HG03039 (cell line): ENCODE results near the gene ANO4.

ENCODE experiments used
- ATAC-seq: cut with Tn5 transposase; IDR thresholded peaks from one replicate; pipeline ENCODE4 v1.9.1; 2021; ENCODE audit warnings: mild to moderate bottlenecking, moderate library complexity; ENCODE audit not compliant: unreplicated experiment

The ANO4 gene

GRCh38 chr12:100940503-100940902 is 145.9 kb downstream of the ANO4 start:
- ATAC-seq = no peak

- no peak for ATAC-seq
These were observed 148.6 kb downstream of the ANO4 start for GRCh38 chr12:100942984-100943749.

GRCh38 chr12:100951756-100952155 is 157.2 kb downstream of the ANO4 start:
- no peak for ATAC-seq

- no peak for ATAC-seq
These were observed 158.6 kb downstream of the ANO4 start for GRCh38 chr12:100953217-100953616.

DNA sequence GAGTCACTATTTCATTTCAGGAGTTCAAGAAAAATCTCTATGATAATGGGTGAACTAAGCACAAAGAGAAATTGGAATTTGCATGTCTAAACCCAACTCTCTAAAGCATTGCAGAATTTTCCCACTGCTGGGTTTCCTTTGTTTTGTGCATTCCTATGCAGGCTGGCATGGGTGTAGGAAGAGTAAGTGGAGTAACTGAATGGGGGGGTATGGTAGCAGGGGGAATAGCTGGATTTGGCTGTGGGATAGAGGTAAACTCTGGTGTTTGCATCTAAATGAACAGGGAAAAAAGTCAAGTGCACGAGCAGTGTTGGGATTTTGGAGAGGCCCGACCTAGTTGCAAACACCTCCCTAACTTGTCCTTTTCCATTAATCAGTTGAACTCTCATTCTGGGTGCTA is 159.1 kb downstream of the ANO4 start:
- ATAC-seq = no peak

GRCh38 chr12:100954118-100954517 is 159.5 kb downstream of the ANO4 start:
- ATAC-seq = no peak

DNA sequence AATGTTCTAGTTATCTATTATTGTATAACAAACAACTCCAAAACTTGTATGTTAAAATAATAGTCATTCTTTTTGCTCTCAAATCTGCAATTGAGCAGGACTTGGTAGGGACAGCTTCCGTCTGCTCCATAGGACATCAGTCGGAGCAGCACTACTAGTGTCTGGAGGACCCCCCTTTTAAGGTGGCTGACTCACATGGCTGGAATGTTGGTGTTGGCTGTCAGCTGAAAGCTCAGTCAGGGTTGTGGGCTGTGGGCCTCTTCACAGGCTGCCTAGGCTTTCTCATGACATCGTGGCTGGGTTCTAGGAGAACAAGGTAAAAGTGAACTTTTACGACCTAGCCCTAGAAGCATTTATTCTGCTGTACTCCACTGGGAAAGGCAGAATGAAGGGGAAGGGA is 160.6 kb downstream of the ANO4 start:
- no peak for ATAC-seq

GRCh38 chr12:100956311-100956852 is 161.8 kb downstream of the ANO4 start:
- ATAC-seq = no peak

DNA sequence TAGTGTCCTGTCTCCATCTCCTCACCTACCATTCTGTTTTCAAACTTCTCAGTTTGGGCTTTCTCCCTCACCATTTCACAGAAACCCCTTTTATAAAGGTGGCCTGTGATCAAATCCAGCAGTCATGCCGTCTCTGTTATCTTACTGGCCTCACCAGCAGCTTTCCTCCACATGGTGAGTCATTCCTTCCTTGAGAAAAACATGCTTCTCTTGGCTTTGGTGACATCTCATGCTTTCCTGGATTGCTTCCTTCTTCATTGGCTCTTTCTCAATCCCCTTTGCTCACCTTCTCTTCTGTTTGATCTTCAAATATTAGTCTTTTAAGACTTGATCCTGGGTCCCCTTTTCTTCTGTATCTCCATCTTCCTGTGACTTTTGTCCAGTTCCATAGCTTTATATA is 164.9 kb downstream of the ANO4 start:
- no peak for ATAC-seq

- no peak for ATAC-seq
These were observed 167.6 kb downstream of the ANO4 start for GRCh38 chr12:100962086-100962712.

DNA sequence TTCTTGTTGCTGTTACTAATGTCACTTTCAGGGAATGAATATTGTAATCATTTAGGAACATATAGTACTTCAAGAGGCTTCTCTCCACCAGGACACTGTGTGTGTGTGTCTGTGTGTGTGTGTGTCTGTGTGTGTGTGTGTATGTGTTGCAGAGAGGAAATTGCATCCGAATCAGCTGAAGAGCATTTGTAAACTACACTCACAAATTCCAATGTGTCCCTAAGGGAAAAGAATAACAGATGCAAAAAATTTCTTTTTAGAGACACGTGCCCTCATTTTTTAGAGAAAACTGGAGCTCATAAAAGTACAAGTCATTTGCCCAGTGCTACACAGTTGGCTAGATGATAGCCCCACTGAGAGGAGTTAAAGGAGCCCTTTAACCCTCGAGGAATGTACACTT is 168.8 kb downstream of the ANO4 start:
- ATAC-seq = no peak

GRCh38 chr12:100964028-100964427 is 169.5 kb downstream of the ANO4 start:
- no peak for ATAC-seq

- ATAC-seq = no peak
These were observed 172.6 kb downstream of the ANO4 start for GRCh38 chr12:100967189-100967588.

DNA sequence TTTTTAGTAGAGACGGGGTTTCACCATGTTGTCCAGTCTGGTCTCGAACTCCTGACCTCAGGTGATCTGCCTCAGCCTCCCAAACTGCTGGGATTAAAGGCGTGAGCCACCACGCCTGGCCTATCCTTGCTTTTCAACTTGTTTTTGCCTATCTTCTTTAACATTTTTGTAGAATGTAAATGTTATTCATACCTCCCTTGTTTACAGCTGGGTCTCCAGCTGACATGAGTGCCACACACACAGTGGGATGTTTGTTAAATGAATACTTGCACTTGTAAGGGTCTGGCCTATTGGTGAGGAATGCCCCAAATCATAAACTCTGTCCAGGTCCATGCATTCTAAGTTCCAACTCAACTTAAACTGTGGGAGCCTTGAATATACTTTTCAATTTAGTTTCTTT is 176.3 kb downstream of the ANO4 start:
- ATAC-seq = no peak

DNA sequence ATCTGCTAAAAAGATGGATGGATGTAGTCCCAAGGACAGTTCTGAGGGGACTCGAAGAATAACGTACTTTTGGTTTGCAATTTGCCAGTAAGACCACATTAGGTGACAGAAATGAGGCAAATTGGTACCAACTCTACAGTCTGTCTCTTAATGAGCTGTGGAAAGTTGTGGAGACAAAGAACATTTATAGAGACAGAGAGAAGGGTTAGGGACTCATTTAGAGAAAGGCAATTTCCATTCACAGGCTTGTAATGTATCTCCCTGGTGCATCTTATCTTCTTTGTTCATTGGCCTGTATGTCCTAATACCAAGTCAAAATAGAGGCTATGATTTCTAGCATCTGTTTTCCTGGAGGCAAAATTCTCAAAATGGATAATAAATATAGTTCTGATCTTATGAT is 177.5 kb downstream of the ANO4 start:
- ATAC-seq = no peak

DNA sequence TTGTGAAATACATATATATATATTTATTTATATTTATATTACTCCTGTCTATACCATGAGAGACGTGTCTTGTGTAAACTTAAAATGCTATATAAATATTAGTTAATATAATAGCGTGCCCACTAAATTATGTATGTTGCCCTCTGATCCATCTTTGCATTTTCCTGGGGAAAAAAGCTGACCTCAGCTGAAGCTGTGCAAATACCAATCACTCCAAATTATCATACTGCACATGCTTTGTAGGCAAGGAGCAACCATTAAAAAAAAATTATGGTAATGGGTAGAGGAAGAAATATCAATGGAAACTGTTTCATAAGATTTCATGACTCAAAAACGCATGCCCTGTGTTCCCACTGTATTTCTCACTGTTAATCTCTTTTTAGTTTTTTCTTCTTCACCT is 179.8 kb downstream of the ANO4 start:
- no peak for ATAC-seq

DNA sequence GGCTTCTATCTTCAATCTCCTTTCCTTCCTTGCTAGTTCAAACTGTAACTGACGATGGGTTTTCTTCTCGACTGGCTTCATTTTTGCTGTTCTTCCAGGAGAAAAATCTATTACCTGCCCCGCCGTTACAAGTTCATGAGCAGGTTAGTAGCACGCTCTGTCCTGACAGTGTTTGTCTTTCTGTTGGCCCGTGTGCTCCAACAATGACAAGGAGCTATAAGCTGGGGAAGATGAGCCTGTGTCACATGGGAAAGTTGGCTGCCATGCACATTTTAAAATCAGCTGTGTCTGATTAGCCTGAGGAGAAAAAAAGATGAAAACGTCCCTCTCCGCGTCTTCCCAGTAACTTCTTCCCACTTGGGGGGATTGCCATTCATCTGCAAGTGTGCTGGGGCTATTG is 180.2 kb downstream of the ANO4 start:
- ATAC-seq = no peak

DNA sequence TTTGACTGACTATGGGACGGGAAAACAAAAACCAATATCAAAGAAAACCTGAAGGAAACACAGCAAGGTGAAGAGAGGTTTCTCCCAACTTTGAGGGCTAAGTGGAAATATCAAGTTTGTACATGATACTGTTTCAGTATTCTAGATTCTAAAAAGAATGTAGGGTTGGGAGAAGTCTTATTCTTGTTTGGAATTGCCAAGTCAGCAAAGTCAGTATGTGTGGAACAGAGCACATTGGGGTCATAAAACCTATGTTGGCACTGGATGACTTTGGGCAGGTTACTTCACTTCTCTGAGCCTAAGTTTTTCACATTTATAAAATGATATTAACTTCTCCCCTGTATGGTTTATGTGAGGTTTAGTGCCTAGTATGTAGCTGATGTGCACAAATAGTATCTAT is 182.2 kb downstream of the ANO4 start:
- no peak for ATAC-seq

DNA sequence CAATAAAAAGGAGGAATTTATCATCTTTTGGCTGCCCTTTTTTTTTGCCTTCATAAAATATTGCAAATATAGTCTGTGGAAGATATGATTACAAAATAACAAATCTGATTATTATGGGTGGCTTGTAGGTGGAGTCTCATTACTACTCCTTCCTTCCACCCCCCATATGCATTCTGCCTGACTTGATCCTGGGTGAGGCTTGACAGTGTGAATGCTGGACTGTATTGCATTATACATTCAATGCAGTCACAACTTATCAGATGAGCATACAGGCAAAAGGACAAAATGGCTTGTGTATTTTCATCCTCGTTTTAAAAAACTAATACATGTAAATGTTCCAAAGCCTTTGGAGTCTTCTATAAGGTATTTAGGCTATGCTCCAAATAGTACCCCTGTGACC is 186.3 kb downstream of the ANO4 start:
- no peak for ATAC-seq

DNA sequence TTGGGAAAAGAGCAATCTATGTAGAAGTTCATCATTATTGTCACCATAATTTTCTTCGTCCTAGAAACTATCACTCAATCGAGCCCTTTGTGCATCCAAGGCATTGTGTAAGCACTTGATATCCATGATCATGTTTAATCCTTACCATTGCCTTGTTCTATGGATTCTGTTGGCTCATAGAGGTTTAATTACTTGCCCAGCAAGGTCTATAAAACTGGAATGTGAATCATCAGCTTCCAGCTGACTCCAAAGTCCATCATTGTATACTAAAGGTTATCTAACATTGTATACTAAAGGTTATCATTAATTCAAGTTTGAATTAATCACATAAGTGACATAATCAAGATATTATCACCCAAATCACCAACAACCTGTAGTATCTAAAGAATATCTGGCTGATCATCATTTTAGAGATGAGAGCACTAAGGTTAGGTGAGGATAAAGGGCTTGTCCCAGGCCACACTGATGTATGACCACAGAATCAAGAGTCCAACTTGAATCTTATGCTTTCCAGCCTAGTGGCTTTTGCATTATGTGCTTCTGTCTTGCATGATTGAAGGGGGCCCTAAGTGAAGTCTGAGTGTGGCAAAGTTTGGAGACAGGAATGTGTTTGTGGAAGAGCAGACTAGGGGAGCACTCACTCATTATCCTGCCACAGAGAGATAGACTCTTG is 188.1 kb downstream of the ANO4 start:
- no peak for ATAC-seq

- no peak for ATAC-seq
These were observed 190.2 kb downstream of the ANO4 start for GRCh38 chr12:100984796-100985195.
